Prostate gland (tissue), 2 donors: ENCODE results near the gene GANAB.

ENCODE experiments used
- CTCF ChIP-seq, 4 experiments: fragments of 200-600 bp in 2 of 4; fragments of 450-650 bp in 2 of 4; sonication (generic) in 2 of 4; IDR thresholded peaks; 1 replicate in 3 of 4; 2 replicates in 1 of 4; pipeline ENCODE4 v1.5.1; 2016 to 2019; ENCODE audit warnings: antibody characterized with exemption in 4 of 4, mild to moderate bottlenecking in 2 of 4, moderate library complexity in 2 of 4
- POLR2AphosphoS5 ChIP-seq: sonication (generic); formaldehyde crosslinking; IDR thresholded peaks from one replicate; pipeline ENCODE4 v1.6.1; 2017; ENCODE audit warnings: antibody characterized with exemption

- TF ChIP-seq POLR2AphosphoS5 (peak; percentile 81), CTCF (IDR thresholded peaks at IDR 0.05) (no peak)
Measured at GRCh38 chr11:62599901-62600300, 46.5 kb downstream of the GANAB start.
